Measurements from ENCODE around the gene SHROOM3. TPM values are rescaled to one million over a fixed set of nuclear protein-coding genes. Genes with fewer than 3 reads are reported as not detected.

The SHROOM3 gene
- total RNA-seq, 1 donor from 2014 or later, result 62.0 TPM

GRCh38 chr4:76744241-76744921, 309.4 kb downstream of the SHROOM3 start:
- no peaks in the 10 kb centered on the region for H3K9me3 ChIP-seq
- H3K4me3 ChIP-seq, result no peak overlapping the region
- H3K27ac ChIP-seq, result no peak overlapping the region
- DNase-seq, result no peak
- no peak for TF ChIP-seq CTCF (IDR thresholded peaks at IDR 0.05)
- peaks cover 3% of the 10 kb centered on the region for H3K36me3 ChIP-seq
- no peaks in the 10 kb centered on the region for H3K27me3 ChIP-seq (ENCODE audit: low read depth)
- peaks cover 6% of the 10 kb centered on the region for H3K4me1 ChIP-seq
- ATAC-seq, result peak in 1 of 2 donors; percentile 31
- intact Hi-C loops (cut with DNase I), result no loop called here

GRCh38 chr4:76745240-76745639, 310.2 kb downstream of the SHROOM3 start:
- DNase-seq (no peak), ATAC-seq (no peak)
- H3K9me3 ChIP-seq, result no peaks in the 10 kb centered on the region
- peaks cover 6% of the 10 kb centered on the region for H3K4me1 ChIP-seq
- peaks cover 3% of the 10 kb centered on the region for H3K36me3 ChIP-seq
- no peak overlapping the region for H3K4me3 ChIP-seq
- no peak for TF ChIP-seq CTCF (IDR thresholded peaks at IDR 0.05)
- intact Hi-C loops (cut with DNase I), result no loop called here
- no peak overlapping the region for H3K27ac ChIP-seq
- no peaks in the 10 kb centered on the region for H3K27me3 ChIP-seq (ENCODE audit: low read depth)

- Histone ChIP-seq H3K9me3 (no peaks in the 10 kb centered on the region), H3K27me3 (ENCODE audit: low read depth) (no peaks in the 10 kb centered on the region), H3K36me3 (no peaks in the 10 kb centered on the region), H3K27ac (no peak overlapping the region), H3K4me3 (no peak overlapping the region), H3K4me1 (peaks cover 6% of the 10 kb centered on the region)
- DNase-seq, result no peak
- TF ChIP-seq CTCF (IDR thresholded peaks at IDR 0.05), result no peak
- intact Hi-C loops (cut with DNase I), result no loop called here
- no peak for ATAC-seq
Measured at GRCh38 chr4:76747563-76747962, 312.5 kb downstream of the SHROOM3 start.

- DNase-seq (no peak), ATAC-seq (peak; percentile 66 to 76)
- H3K9me3 ChIP-seq, result no peaks in the 10 kb centered on the region
- intact Hi-C loops (cut with DNase I), result no loop called here
- no peaks in the 10 kb centered on the region for H3K36me3 ChIP-seq
- TF ChIP-seq CTCF (IDR thresholded peaks at IDR 0.05), result peak; percentile 38
- H3K4me1 ChIP-seq, result peaks cover 9% of the 10 kb centered on the region
- H3K27ac ChIP-seq, result no peak overlapping the region
- H3K27me3 ChIP-seq (ENCODE audit: low read depth), result no peaks in the 10 kb centered on the region
- H3K4me3 ChIP-seq, result no peak overlapping the region
Measured at GRCh38 chr4:76748649-76749048, 313.6 kb downstream of the SHROOM3 start.

- H3K27ac ChIP-seq, result no peak overlapping the region
- TF ChIP-seq CTCF (IDR thresholded peaks at IDR 0.05), result no peak
- H3K4me3 ChIP-seq, result no peak overlapping the region
- peaks cover 2% of the 10 kb centered on the region for H3K36me3 ChIP-seq
- H3K9me3 ChIP-seq, result no peaks in the 10 kb centered on the region
- DNase-seq (no peak), ATAC-seq (no peak)
- H3K4me1 ChIP-seq, result peaks cover 15% of the 10 kb centered on the region
- intact Hi-C loops (cut with DNase I), result no loop called here
- H3K27me3 ChIP-seq (ENCODE audit: low read depth), result no peaks in the 10 kb centered on the region
Measured at GRCh38 chr4:76749355-76749754, 314.3 kb downstream of the SHROOM3 start.
